Aorta (tissue), 5 donors: ENCODE data around the gene TEKT2. TPM values are rescaled to one million over a fixed set of nuclear protein-coding genes. Genes with fewer than 3 reads are reported as not detected.

Source experiments
- ATAC-seq: fragments of 200-7000 bp; cut with Tn5 transposase; one replicate; pipeline ENCODE4 v1.9.1; 2022; ENCODE audit warnings: moderate library complexity; ENCODE audit not compliant: low FRiP score
- DNase-seq, 2 donors: peaks; one replicate each; pipeline ENCODE4 v3.0.0-alpha.2; 2020
- H3K27ac ChIP-seq, 2 donors: one replicate each; pipeline ENCODE4 v1.5.1; 2013; ENCODE audit warnings: low read length in 2 of 2, mild to moderate bottlenecking in 2 of 2, moderate library complexity in 2 of 2, control low read depth in 1 of 2, inconsistent platforms in 1 of 2, low read depth in 1 of 2
- H3K27me3 ChIP-seq, 2 donors: one replicate each; pipeline ENCODE4 v1.6.1; 2013; ENCODE audit warnings: control low read depth in 1 of 2, low read length in 1 of 2, mild to moderate bottlenecking in 1 of 2, moderate library complexity in 1 of 2; ENCODE audit not compliant: insufficient read depth in 2 of 2, control insufficient read depth in 1 of 2
- H3K36me3 ChIP-seq, 2 donors: one replicate each; pipeline ENCODE4 v1.6.1; 2013; ENCODE audit warnings: control low read depth in 1 of 2, low read length in 1 of 2, mild to moderate bottlenecking in 1 of 2; ENCODE audit not compliant: insufficient read depth in 2 of 2, control insufficient read depth in 1 of 2
- H3K4me1 ChIP-seq, 2 donors: one replicate each; pipeline ENCODE4 v1.6.1; 2013; ENCODE audit warnings: low read length in 2 of 2, control low read depth in 1 of 2, mild to moderate bottlenecking in 1 of 2, moderate library complexity in 1 of 2; ENCODE audit not compliant: insufficient read depth in 2 of 2, control insufficient read depth in 1 of 2
- H3K4me3 ChIP-seq, 2 donors: one replicate each; pipeline ENCODE4 v1.5.1; 2013; ENCODE audit warnings: low read length in 2 of 2, control low read depth in 1 of 2, mild to moderate bottlenecking in 1 of 2
- H3K9me3 ChIP-seq: one replicate; pipeline ENCODE4 v1.6.1; 2013; ENCODE audit warnings: mild to moderate bottlenecking, low read length; ENCODE audit not compliant: control insufficient read depth
- WGBS, 2 donors: extraction: QIAGEN DNeasy Blood & Tissue Kit; methylation state at CpG; one replicate each; pipeline ENCODE4 v1.1.7; 2013; 5-methylcytosine and 5-hydroxymethylcytosine counted together
- intact Hi-C, 2 donors: fragments of 100-400 bp; cut with DNase I; formaldehyde crosslinking; loops; one replicate each; pipeline versions ENCODE4 v1.14.2 to v1.15.0; 2022
- polyA plus RNA-seq, 2 donors: library from polyadenylated mRNA; stranded (reverse); fragments of 200-250 nt; gene quantifications; one replicate each; pipeline ENCODE4 v1.2.3, GENCODE V29; 2013
- total RNA-seq, 2 donors: library from RNA; stranded (reverse); fragmentation: NEBNext Ultra II Directional; extraction: Animal tissue kit (Norgen Biotek cat#: 25700); gene quantifications; one replicate each; pipeline ENCODE4 v1.2.1, GENCODE V29; 2021
- donor health status: healthy with polysubstance abuse.
- donor health status: Bipolar disorder and iron deficiency.
- donor health status: DM: no; HTN: no; CAD: no.
- donor health status: DM: no; HTN: no; CAD: no.
- donor health status: DM: yes; HTN: yes; CAD: no.

TEKT2 gene
- total and polyA plus RNA-seq, 4 donors = 0.82 TPM; not detected in 3

DNA sequence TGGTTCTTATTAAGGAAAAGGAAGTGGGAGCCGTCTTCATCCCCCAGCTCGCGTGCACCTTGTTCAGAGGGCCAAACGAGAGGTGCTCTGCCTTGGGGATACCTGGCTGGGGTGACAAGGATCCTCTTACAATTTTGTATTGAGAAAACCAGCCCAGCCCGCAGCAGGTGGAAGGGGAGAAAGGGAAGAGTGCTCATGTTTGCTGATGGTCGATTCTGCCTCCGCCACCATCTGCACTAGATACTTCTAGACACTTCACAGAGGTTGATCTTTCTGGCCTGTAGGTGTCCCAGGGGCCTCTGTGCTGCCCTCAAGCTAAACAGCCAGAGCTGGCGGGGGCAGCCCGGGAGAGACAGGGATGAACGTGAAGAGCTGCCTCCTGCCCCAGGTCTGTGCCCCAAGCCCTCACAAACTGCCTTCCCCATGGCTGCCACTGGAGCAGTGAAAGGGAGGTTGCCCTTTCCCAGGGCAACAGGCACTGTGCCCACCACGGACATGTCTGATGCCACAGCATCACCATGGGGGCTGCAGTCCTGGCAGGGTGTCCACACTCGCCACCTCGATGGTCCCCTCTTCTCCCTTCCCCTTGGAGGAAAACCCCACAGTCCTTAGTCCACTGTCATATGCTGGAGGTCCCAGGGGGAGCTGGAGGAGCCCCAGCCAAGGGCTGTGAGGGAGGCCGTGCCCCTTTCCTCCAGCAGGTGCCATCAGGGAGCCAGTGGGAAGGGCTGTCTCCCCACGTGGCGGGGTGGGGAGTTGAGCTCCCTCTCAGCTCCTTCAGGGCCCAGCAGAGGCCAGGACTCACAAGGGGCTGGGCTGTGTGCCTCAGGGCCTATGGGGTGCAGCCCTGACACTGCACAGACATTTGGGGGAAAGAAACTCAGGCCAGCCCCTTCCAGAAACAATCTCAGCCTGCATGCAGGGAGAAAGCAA, 12.9 kb downstream of the TEKT2 start:
- Histone ChIP-seq H3K4me1 (no peaks in the 10 kb centered on the region), H3K9me3 (no peaks in the 10 kb centered on the region), H3K27me3 (no peaks in the 10 kb centered on the region), H3K27ac (no peak overlapping the region), H3K36me3 (peaks cover 0 to 9% of the 10 kb centered on the region in 2 donors), H3K4me3 (no peak overlapping the region)
- intact Hi-C loops = loop anchor here (5.0 to 10.0 kb wide), 3 partner anchors 91 to 328 kb away; no protein-coding TSS in a partner anchor
- DNase-seq = peak; percentile 46 to 73
- no peak for ATAC-seq
- WGBS, 2 donors = 66% methylated on average over 16 of the region's 16 CpGs

DNA sequence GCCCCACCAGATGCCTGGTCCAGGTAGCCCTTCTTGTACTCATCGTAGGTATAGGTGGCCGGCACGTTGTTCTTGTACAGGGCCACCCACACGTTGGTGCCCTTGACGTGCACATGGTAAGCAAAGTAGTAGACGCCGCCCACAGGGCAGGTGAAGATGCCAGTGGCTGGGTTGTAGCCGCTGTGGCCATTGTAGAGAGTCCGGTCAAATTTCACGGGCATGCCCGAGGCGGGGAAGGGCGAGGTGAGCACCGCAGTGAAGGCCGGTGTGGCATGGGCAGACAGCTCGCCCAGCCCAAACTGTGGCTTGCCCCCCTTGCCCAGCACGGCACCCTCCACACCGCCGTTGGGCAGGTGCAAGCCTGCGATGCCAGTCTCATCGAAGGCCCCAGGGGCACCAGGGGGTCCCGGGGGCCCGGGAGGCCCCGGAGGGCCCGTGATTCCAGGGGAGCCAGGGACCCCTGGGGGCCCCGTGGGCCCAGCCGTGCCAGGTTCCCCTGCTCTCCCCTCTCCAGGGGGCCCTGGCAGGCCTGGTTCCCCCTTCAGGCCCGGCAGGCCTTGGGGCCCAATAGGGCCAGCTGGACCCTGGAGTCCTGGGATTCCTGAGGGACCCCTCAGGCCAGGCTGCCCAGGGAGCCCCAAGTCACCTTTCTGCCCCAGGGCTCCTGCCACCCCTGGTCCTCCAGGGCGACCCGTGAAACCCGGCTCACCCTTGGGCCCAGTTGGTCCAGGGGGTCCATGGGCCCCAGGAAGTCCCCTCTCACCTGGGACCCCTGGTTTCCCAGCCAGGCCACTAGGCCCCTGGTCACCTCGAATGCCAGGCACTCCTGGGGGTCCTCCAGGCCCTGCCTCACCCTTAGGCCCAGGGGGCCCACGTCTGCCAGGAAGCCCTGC, 14.0 kb downstream of the TEKT2 start:
- ATAC-seq (no peak), DNase-seq (peak in 1 of 2 donors; percentile 42)
- intact Hi-C loops = loop anchor here (2.0 to 10.0 kb wide), 4 partner anchors 37 to 327 kb away; no protein-coding TSS in a partner anchor
- no peaks in the 10 kb centered on the region for H3K27me3 ChIP-seq
- no peaks in the 10 kb centered on the region for H3K9me3 ChIP-seq
- no peaks in the 10 kb centered on the region for H3K4me1 ChIP-seq
- H3K36me3 ChIP-seq = peaks cover 0 to 4% of the 10 kb centered on the region in 2 donors
- H3K4me3 ChIP-seq = no peak overlapping the region
- H3K27ac ChIP-seq = no peak overlapping the region
- WGBS, 2 donors = 91 to 93% methylated on average over 28 to 33 of the region's 33 CpGs

DNA sequence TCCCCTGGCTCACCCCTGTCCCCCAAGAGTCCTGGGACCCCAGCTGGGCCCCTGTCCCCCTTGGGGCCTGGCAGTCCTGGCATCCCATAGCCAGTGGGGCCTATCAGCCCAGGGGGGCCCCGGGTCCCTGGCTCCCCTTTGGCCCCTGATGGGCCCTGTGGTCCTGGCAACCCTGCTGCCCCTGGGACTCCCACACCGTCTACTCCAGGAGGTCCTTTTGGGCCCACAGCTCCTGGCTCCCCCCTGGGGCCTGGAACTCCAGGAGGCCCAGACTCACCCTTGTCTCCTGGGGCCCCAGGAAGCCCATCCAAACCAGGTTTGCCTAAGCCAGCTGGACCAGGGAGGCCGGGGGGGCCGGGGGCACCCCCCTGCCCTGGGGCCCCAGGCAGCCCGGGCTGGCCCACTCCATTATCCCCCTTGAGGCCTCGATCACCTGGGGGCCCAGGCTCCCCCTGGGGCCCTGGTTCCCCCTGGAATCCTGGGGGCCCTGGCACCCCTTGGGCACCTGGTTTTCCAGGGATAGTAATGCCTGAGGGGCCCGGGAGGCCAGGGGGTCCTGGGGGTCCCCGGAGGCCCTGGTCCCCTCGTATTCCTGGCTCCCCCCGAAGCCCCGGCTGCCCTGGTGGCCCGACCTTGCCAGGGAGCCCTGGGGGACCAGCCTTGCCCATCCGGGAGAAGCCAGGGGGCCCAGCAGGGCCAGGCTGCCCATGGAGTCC, 14.9 kb downstream of the TEKT2 start:
- 78 to 85% methylated on average over 13 of the region's 13 CpGs for WGBS, 2 donors
- peaks cover 0 to 2% of the 10 kb centered on the region in 2 donors for H3K36me3 ChIP-seq
- no peak overlapping the region for H3K27ac ChIP-seq
- DNase-seq (peak in 1 of 2 donors; percentile 41), ATAC-seq (no peak)
- H3K27me3 ChIP-seq = no peaks in the 10 kb centered on the region
- H3K4me1 ChIP-seq = no peaks in the 10 kb centered on the region
- H3K9me3 ChIP-seq = no peaks in the 10 kb centered on the region
- H3K4me3 ChIP-seq = no peak overlapping the region
- intact Hi-C loops = loop anchor here (1.0 to 10.0 kb wide), 6 partner anchors 35 to 326 kb away; no protein-coding TSS in a partner anchor

DNA sequence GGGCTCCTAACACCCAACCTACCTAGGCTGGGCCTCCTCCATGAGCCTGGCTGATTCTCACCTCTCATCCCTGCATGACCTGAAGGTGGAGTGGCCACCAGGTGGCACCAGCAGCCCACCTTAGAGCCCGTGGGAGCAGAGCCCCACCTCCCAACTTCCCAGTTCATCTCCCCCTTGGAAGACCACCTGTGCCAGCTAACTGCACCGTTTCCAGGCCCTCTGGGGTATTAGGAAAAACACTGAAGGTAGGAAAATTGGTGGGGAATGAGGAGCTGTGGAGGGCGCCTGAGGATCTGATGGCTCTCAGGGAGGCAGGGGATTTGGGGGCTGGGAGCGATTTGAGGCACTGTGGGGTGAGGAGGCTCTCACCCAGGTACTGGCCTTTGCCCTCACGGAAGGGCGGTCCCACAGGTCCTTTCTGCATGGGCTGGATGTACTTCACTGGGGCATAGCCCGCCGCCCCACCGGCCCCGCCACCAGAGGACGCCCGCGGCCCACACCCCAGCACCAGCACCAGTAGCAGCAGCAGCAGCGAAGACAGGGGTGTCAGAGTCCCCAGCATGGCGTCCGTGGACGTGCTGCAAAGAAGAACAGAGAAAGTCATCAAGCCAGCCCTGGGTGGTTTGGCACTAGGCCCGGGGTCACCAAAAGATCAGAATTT, 15.9 kb downstream of the TEKT2 start:
- Histone ChIP-seq H3K4me1 (no peaks in the 10 kb centered on the region), H3K27ac (no peak overlapping the region), H3K9me3 (no peaks in the 10 kb centered on the region), H3K4me3 (no peak overlapping the region), H3K27me3 (no peaks in the 10 kb centered on the region), H3K36me3 (no peaks in the 10 kb centered on the region)
- intact Hi-C loops = loop anchor here (1.0 to 10.0 kb wide), 6 partner anchors 34 to 325 kb away; no protein-coding TSS in a partner anchor
- DNase-seq (peak; percentile 89 to 94), ATAC-seq (peak; percentile 89)
- 33 to 36% methylated on average over 18 of the region's 18 CpGs for WGBS, 2 donors

DNA sequence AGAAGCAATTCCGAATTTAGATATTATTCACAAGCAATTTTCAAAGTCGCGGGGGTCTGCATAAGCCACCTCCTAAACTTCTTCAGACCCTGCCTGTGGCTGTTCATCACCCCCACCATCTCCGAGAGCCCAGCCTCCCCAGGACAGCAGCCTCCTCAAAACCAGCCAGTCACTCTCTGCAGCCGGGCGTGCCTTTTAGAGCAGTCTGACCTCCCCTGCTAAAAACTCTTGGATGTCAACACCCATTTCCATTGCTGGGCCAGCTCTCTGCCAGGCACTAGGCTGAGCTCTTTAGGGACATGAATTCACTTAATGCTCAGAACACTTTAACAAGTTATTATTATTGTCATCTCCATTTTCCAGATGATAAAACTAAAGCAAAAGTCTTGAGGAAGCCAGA, 16.5 kb downstream of the TEKT2 start:
- Histone ChIP-seq H3K27ac (no peak overlapping the region), H3K27me3 (no peaks in the 10 kb centered on the region), H3K36me3 (no peaks in the 10 kb centered on the region), H3K9me3 (no peaks in the 10 kb centered on the region), H3K4me1 (no peaks in the 10 kb centered on the region), H3K4me3 (no peak overlapping the region)
- peak in 1 of 2 donors; percentile 59 for DNase-seq
- ATAC-seq = no peak
- WGBS, 2 donors = 51 to 62% methylated on average over 6 of the region's 6 CpGs
- intact Hi-C loops = no loop called here

DNA sequence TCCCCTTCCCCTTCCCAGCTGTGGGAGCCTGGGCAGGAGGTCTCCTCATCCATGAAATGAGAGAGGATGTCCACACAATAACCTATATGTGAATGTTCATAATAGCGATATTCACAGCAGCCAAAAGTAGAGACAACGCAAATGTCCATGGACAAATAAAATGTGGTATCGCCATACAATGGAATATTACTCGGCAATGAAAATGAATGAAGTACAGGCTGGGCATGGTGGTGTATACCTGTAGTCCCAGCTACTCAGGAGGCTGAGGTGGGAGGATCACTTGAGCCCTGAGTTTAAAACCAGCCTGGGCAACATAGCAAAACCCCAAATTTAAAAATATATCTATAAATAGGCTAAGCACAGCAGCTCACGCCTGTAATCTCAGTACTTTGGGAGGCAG, 17.7 kb downstream of the TEKT2 start:
- Histone ChIP-seq H3K4me3 (no peak overlapping the region), H3K27me3 (no peaks in the 10 kb centered on the region), H3K9me3 (no peaks in the 10 kb centered on the region), H3K36me3 (no peaks in the 10 kb centered on the region), H3K27ac (no peak overlapping the region), H3K4me1 (no peaks in the 10 kb centered on the region)
- 97 to 99% methylated on average over 5 of the region's 5 CpGs for WGBS, 2 donors
- DNase-seq (peak in 1 of 2 donors; percentile 5), ATAC-seq (no peak)
- intact Hi-C loops = no loop called here

DNA sequence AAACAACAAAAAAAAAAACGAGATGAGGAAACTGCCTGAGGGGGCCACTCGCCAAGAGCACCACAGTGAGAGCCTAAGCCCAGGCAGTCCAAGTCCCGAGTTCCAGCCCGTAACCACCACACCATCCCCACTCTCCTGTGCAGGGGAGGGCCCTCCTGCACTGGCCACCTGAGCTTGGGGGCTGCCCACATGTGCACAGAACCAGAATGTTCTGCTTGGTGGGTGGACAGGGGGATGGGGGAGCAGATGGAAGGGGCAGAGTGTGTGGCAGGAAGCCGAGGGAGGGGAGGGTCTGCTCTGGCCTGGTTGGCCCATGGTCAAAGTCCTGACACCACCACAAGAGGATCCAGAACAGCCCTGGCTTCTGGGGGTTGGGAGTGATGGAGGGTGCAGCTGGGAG, 22.4 kb downstream of the TEKT2 start:
- DNase-seq = no peak

More for the DNA sequence above, 22.4 kb downstream of the TEKT2 start:
- Histone ChIP-seq H3K36me3 (no peaks in the 10 kb centered on the region), H3K4me1 (no peaks in the 10 kb centered on the region), H3K4me3 (no peak overlapping the region), H3K27ac (no peak overlapping the region), H3K27me3 (no peaks in the 10 kb centered on the region), H3K9me3 (no peaks in the 10 kb centered on the region)
- 54 to 59% methylated on average over 5 of the region's 5 CpGs for WGBS, 2 donors
- intact Hi-C loops = loop anchor here in 1 of 2 donors (2.0 kb wide), 1 partner anchor 21 kb away; no protein-coding TSS in a partner anchor
- ATAC-seq = no peak
